HG03135 (cell line): ENCODE data around the gene IL16.

Experiments used
- ATAC-seq: cut with Tn5 transposase; IDR thresholded peaks from one replicate; pipeline ENCODE4 v1.9.1; 2021; ENCODE audit warnings: mild to moderate bottlenecking, moderate library complexity; ENCODE audit not compliant: unreplicated experiment

The IL16 gene

DNA sequence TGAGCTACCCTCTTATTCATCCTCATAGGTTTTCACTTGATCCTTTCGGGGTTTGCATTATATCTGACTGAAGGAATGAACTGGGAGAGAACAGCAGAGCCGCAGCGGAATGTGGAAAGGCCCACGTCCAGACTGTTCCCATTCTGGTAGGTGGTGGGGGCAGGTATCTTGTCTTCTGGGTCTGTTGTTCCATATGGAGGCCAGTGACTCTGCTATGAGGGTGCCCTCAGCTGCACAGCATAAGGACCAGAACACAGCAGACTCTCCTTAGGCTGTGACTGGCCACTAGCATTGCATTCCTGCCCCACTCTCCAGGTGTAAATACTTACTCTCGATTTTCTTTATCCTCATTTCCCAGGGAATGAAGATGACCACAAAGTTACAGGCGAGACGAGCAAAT lies 165.2 kb downstream of the IL16 start:
- ATAC-seq = no peak

DNA sequence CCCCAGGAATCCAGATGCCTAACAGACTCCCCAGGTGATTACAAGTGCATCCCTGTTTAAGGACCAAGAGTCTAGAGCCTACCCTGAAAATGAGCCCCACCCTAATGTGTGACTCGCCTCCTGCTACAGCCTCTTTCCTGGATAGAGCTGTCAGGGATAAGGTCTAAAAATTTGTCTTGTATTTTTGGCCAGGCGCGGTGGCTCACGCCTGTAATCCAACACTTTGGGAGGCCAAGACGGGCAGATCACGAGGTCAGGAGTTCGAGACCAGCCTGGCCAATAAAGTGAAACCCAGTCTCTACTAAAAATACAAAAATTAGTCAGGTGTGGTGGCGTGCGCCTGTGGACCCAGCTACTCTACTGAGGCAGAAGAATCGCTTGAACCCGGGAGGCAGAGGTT lies 166.1 kb downstream of the IL16 start:
- no peak for ATAC-seq

DNA sequence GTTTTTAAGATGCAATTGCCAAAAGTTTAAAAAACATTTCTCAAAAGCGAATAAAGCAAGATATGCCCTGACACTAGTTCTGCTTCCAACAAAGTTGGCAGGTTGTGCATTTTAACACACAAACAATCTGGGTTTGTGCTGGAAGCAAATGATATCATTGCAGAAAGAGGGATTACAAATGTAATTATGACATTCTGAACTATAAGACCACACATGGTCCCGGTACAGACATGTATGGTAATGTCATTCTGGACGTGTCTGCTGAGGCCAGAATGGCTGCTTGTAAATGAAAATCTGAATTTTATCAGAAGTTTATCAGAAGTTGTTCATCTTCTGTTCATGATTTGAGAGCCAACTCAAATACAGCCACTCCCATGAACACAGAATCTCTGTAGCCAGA lies 166.6 kb downstream of the IL16 start:
- no peak for ATAC-seq
